Measurements from ENCODE around the gene TCTN3. TPM values are rescaled to one million over a fixed set of nuclear protein-coding genes. Genes with fewer than 3 reads are reported as not detected.
A peak's percentile ranks its signal among the peaks of the same experiment; 100 is the strongest.

TCTN3 gene
- total and polyA plus RNA-seq, 10 of the 15 experiments (the other 5 are each of a cell fraction or from before 2014, with no cell fraction given) = 20.0 to 48.7 (median 29.1) TPM

GRCh38 chr10:95716466-95716865 is 22.7 kb upstream of the TCTN3 start:
- RAD21 ChIA-PET (ENCODE audit: unreplicated experiment) = interaction anchor here (0.7 to 2.1 kb wide), 2 partner anchors 22 to 125 kb away, joined by 3 to 9 read pairs; partner anchors contain the start of gene TCTN3
- in situ Hi-C loops (cut with MboI) (no loop called here), intact Hi-C loops (cut with micrococcal nuclease; ENCODE audit: unreplicated experiment) (no loop called here)
- ATAC-seq (no peak), DNase-seq (ENCODE audit: low read depth, low spot score) (no peak), FAIRE-seq (no peak)
- no peak overlapping the region for H3K9ac ChIP-seq (ENCODE audit: control insufficient read depth, insufficient read depth, low read length)
- H2AFZ ChIP-seq (ENCODE audit: control insufficient read depth, low read depth, low read length) = no peak overlapping the region
- no peaks in the 10 kb centered on the region for H4K20me1 ChIP-seq (ENCODE audit: control insufficient read depth, insufficient read depth)
- SMC1A ChIA-PET (ENCODE audit: uncharacterized antibody, unreplicated experiment) = interaction anchor here (0.9 to 3.2 kb wide), 5 partner anchors 12 to 68 kb away, joined by 3 to 10 read pairs (median 3); partner anchors contain the start of gene TCTN3
- H3K79me2 ChIP-seq (ENCODE audit: control insufficient read depth, insufficient read depth, low read length) = no peaks in the 10 kb centered on the region
- H3K4me3 ChIP-seq = no peak overlapping the region
- no peaks in the 10 kb centered on the region for H3K27me3 ChIP-seq (replicated peaks in 1 of 2; ENCODE audit: control insufficient read depth in 2 of 2, insufficient read depth in 2 of 2, low read length in 1 of 2)
- WGBS (ENCODE audit: insufficient coverage, insufficient replicate concordance, low lambda C conversion rate, missing lambda C conversion rate) = 90% methylated on average over 3 of the region's 3 CpGs
- no peak overlapping the region for H3K27ac ChIP-seq (ENCODE audit: control insufficient read depth, insufficient read depth)
- no peak overlapping the region for H3K4me2 ChIP-seq (ENCODE audit: control insufficient read depth, insufficient read depth)
- H3K36me3 ChIP-seq (ENCODE audit: control insufficient read depth in 2 of 2, insufficient read depth in 2 of 2, low read length in 1 of 2) = no peaks in the 10 kb centered on the region
- POLR2A ChIA-PET = interaction anchor here (0.6 to 1.8 kb wide), 4 partner anchors 11 to 38 kb away, joined by 3 to 5 read pairs (median 3); no protein-coding TSS in a partner anchor
- TF ChIP-seq EZH2 (IDR thresholded peaks at IDR 0.05; ENCODE audit: borderline replicate concordance, control insufficient read depth, low read depth, low read length) (no peak), RFX5 (IDR thresholded peaks at IDR 0.05; ENCODE audit: low read depth, low read length) (no peak), EED (IDR thresholded peaks at IDR 0.05; ENCODE audit: low read depth) (no peak), TBL1XR1 (IDR thresholded peaks at IDR 0.05; ENCODE audit: low read depth, low read length) (no peak)
- no peaks in the 10 kb centered on the region for H3K9me3 ChIP-seq (replicated peaks; ENCODE audit: control insufficient read depth, insufficient read depth, low read length)
- CTCF ChIA-PET = interaction anchor here (1.0 to 2.1 kb wide), 3 partner anchors 22 to 460 kb away, joined by 3 to 11 read pairs (median 4); partner anchors contain the start of gene TCTN3
- BruUV-seq (replicated peaks) = no TSS peak
- H3K4me1 ChIP-seq (ENCODE audit: control insufficient read depth, insufficient read depth, low read length) = no peaks in the 10 kb centered on the region

DNA sequence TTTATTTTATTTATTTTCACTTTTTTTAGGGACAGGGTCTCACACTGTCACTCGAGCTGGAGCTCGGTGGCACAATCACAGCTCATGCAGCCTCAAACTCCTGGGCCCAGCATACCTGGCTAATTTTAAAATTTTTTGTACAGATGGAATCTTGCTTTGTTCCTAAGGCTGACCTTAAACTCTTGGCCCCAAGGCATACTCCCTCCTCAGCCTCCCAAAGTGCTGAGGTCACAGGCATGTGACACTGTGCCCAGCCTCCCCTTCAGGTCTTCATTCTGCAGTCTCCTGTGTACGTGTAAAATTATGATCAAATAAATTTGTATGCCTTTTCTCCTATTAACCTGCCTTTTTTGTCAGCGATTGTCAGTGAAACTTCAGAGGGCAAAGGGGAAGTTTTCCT is 17.8 kb upstream of the TCTN3 start:
- Histone ChIP-seq H3K4me2 (ENCODE audit: control insufficient read depth, insufficient read depth) (no peak overlapping the region), H3K79me2 (ENCODE audit: control insufficient read depth, insufficient read depth, low read length) (no peaks in the 10 kb centered on the region), H3K4me1 (ENCODE audit: control insufficient read depth, insufficient read depth, low read length) (0 out of 2 replicates have a peak, but pooled peaks cover 4% of the 10 kb centered on the region), H2AFZ (ENCODE audit: control insufficient read depth, low read depth, low read length) (no peak overlapping the region), H3K27me3 (replicated peaks in 1 of 2; ENCODE audit: control insufficient read depth in 2 of 2, insufficient read depth in 2 of 2, low read length in 1 of 2) (no peaks in the 10 kb centered on the region), H3K27ac (ENCODE audit: control insufficient read depth, insufficient read depth) (no peak overlapping the region), H3K9me3 (replicated peaks; ENCODE audit: control insufficient read depth, insufficient read depth, low read length) (no peaks in the 10 kb centered on the region; the same call in 2 of the 3 replicates), H3K9ac (ENCODE audit: control insufficient read depth, insufficient read depth, low read length) (no peak overlapping the region), H3K36me3 (ENCODE audit: control insufficient read depth in 2 of 2, insufficient read depth in 2 of 2, low read length in 1 of 2) (no peaks in the 10 kb centered on the region), H4K20me1 (ENCODE audit: control insufficient read depth, insufficient read depth) (no peaks in the 10 kb centered on the region), H3K4me3 (no peak overlapping the region)
- POLR2A ChIA-PET = no interaction called here
- in situ Hi-C loops (cut with MboI) = no loop called here
- DNase-seq (ENCODE audit: low read depth, low spot score) = no peak
- RAD21 ChIA-PET (ENCODE audit: unreplicated experiment) = no interaction called here
- SMC1A ChIA-PET (ENCODE audit: uncharacterized antibody, unreplicated experiment) = interaction anchor here (1.2 kb wide), 1 partner anchor 17 kb away, joined by 4 read pairs; no protein-coding TSS in a partner anchor
- intact Hi-C loops (cut with micrococcal nuclease; ENCODE audit: unreplicated experiment) = no loop called here
- CTCF ChIA-PET = interaction anchor here (1.6 kb wide), 1 partner anchor 18 kb away, joined by 6 read pairs; the partner anchor contains the start of gene TCTN3
- WGBS (ENCODE audit: insufficient coverage, insufficient replicate concordance, low lambda C conversion rate, missing lambda C conversion rate) = 97% methylated on average over 4 of the region's 4 CpGs
- no peak for FAIRE-seq
- ATAC-seq = peak; percentile 14; the same call in 1 of the 3 replicates
- BruUV-seq (replicated peaks) = no TSS peak
- TF ChIP-seq BRCA1 (IDR thresholded peaks at IDR 0.05; ENCODE audit: low read depth, low read length) (no peak), ZSCAN29 (IDR thresholded peaks at IDR 0.05) (no peak)

Data from GM12878 (cell line).